AG08395 (cell line): ENCODE measurements around the gene LTBP1.
"Not testable (repeated sequence)": the region's sequence is repeated elsewhere in the genome, so short reads cannot be mapped to it uniquely, and the experiment has no call there.

Source experiments
- DNase-seq: peaks from one replicate; pipeline ENCODE4 v3.0.0; 2012; ENCODE audit warnings: mixed read lengths, low spot score

LTBP1 gene

GRCh38 chr2:32946314-32947075 lies at the start of gene LTBP1:
TSS of gene LTBP1 (plus strand) at chr2:32946953. CDS start at chr2:32947325, 372 bp downstream.
- peak; percentile 62 for DNase-seq

GRCh38 chr2:32900246-32900973 lies 46.3 kb upstream of the LTBP1 start:
- no peak for DNase-seq

GRCh38 chr2:32901313-32901712 lies 45.4 kb upstream of the LTBP1 start:
- DNase-seq, result no peak

- no peak for DNase-seq
Measured at GRCh38 chr2:32902174-32902573, 44.6 kb upstream of the LTBP1 start.

- DNase-seq, result no peak
Measured at GRCh38 chr2:32902986-32903385, 43.8 kb upstream of the LTBP1 start.

- no peak for DNase-seq
Measured at GRCh38 chr2:32904074-32904473, 42.7 kb upstream of the LTBP1 start.

- DNase-seq, result no peak
Measured at GRCh38 chr2:32904751-32905150, 42.0 kb upstream of the LTBP1 start.

GRCh38 chr2:32905270-32905669 lies 41.5 kb upstream of the LTBP1 start:
- DNase-seq, result no peak

- no peak for DNase-seq
Measured at GRCh38 chr2:32910883-32911598, 35.7 kb upstream of the LTBP1 start.

- DNase-seq, result no peak
Measured at GRCh38 chr2:32915694-32916093, 31.1 kb upstream of the LTBP1 start.

- no peak for DNase-seq
Measured at GRCh38 chr2:32918774-32919173, 28.0 kb upstream of the LTBP1 start.

- DNase-seq, result not testable (repeated sequence)
Measured at GRCh38 chr2:32919901-32920300, 26.9 kb upstream of the LTBP1 start.

- DNase-seq, result not testable (repeated sequence)
Measured at GRCh38 chr2:32921486-32921885, 25.3 kb upstream of the LTBP1 start.

- no peak for DNase-seq
Measured at GRCh38 chr2:32922501-32922900, 24.3 kb upstream of the LTBP1 start.

- DNase-seq, result no peak
Measured at GRCh38 chr2:32923109-32923508, 23.6 kb upstream of the LTBP1 start.

GRCh38 chr2:32925283-32925815 lies 21.4 kb upstream of the LTBP1 start:
- no peak for DNase-seq

- DNase-seq, result no peak
Measured at GRCh38 chr2:32925976-32926707, 20.6 kb upstream of the LTBP1 start.

- no peak for DNase-seq
Measured at GRCh38 chr2:32926708-32927084, 20.1 kb upstream of the LTBP1 start.

GRCh38 chr2:32930436-32930835 lies 16.3 kb upstream of the LTBP1 start:
- no peak for DNase-seq

GRCh38 chr2:32931519-32931918 lies 15.2 kb upstream of the LTBP1 start:
- DNase-seq, result no peak

GRCh38 chr2:32931945-32932709 lies 14.6 kb upstream of the LTBP1 start:
- no peak for DNase-seq
